ENCODE data around the gene RXRB.
"Not testable (repeated sequence)": the region's sequence is repeated elsewhere in the genome, so short reads cannot be mapped to it uniquely, and the experiment has no call there.

The RXRB gene

DNA sequence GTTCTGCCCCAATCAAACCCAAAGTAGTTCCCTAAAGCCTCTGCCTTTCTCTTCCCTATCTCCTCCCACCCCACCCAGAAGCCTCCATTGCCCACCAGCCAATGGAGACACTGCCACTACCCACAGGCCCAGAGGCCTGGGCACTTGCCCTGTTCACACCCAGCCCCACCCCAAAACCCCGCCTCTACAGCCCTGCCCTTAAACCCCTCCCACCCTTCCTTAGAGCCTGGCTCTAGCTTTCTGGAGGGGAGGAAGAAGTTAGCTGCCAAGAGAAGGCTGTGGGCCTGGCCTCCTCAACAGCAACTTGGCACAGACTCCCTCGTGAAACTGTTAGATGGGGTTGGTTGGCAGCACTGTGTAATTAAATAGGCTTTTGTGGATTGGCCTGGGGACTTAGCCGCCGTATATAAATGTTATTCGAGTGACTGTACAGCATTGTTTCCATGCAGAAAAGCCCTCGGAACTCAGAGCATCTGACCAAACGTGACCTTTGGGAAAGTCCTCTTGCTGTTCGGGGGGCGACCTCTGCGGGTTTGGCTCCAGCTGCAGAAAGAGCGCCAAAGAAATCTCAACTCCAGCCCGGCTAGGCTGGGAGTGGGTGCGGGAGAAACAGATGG is 39.6 kb downstream of the RXRB start:
- peak in 1 of 2 experiments; percentile 51 for DNase-seq

DNA sequence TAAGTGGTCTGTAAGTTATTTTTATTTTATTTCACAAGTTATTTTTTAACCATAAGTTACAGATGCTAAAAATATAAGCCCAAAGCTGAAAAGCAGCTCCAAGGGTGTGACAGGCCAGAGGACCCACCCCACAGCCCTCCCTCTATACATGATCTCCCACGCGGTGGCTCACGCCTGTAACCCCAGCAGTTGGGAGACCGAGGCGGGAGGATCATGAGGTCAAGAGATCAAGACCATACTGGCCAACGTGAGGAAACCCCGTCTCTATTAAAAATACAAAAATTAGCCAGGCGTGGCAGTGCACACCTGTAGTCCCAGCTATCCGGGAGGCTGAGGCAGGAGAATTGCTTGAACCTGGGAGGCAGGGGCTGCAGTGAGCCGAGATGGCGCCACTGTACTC is 40.4 kb downstream of the RXRB start:
- no peak for DNase-seq

DNA sequence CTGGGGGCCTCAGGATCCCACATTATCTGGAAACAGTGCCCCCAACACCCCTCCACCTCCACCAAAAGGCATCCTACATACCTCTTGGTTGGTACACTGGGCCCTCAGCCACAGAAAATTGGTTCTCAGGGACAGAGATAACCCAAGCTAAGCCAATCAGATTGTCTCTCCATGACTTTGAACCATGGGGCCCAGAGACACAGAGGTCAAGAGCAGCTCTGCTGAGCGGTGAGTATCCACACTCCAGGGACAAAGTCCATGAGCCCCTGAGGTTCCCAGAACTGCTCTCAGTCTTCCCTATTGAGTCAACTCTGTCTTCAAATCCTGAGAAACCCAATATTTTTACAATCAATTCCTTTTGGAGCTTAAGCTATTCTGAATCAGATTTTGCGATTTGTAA is 43.5 kb downstream of the RXRB start:
- no peak for DNase-seq

DNA sequence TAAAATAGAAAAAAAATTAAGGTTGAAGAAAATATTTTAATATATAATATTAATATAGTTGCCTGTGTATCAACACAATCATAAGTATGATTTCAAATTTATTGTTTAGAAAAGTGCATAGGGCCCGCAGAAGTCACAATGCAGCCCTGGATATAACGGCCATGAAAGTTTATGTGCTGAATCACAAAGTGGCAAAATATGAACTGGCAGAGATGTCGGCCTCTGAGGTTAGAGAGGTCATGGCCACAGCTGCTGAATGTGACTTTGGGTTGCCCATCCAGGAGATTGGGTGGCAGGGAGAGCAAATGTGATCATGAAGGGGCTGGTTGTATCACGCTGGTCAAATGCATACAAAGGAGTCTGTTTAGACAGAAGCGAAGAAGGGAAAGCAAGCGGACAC is 43.9 kb downstream of the RXRB start:
- DNase-seq, result no peak

DNA sequence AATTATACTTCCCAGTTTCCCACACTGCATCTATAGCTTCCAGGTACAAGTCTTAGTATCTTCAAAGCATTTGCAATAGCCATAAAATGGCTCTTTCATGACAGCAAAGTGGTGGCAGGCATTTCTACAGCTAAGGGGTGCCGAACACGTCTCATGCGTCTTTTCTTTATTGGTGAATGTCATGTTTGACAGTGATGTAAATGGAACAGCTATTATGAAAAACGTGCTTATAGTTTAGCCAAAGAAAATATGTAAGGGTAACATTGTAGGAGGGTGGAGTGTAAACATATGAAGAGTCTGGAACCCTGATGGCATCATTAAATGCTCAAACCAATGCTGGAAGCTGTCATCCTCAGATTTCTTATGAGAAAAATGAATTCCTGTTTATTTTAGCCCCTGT is 46.1 kb downstream of the RXRB start:
- DNase-seq, result no peak

DNA sequence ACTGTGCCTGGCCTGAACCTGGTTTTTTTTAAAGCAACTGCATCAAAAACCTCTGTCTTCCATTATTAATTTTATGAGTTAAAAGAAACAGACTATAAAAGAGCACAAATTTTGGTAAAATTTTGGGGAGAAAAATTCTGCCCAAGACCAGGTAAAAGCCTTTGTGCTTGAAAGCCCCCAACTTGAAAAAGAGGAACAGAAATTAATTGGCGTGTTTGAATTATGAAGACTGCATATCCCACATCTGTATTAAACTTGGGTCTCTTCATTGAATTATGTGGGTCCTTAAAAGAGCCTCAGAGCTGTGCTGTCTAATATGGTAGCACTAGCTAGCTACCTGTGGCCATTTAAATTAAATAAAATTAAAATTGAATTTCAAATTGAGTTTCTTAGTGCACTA is 49.4 kb downstream of the RXRB start:
- no peak for DNase-seq

DNA sequence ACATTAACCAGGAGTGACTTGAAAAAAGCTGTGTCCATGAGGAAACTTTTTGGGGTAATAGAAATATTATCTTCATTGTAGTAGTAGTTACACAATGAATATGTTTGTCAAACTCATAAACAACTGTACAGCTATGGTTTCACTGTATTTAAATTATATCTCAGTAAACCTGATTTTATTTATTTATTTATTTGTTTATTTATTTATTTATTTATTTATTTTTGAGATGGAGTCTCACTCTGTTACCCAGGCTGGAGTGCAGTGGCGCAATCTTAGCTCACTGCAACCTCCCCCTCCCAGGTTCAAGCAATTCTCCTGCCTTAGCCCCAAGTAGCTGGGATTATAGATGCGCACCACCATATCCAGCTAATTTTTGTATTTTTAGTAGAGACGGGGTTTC is 49.9 kb downstream of the RXRB start:
- not testable (repeated sequence) for DNase-seq

DNA sequence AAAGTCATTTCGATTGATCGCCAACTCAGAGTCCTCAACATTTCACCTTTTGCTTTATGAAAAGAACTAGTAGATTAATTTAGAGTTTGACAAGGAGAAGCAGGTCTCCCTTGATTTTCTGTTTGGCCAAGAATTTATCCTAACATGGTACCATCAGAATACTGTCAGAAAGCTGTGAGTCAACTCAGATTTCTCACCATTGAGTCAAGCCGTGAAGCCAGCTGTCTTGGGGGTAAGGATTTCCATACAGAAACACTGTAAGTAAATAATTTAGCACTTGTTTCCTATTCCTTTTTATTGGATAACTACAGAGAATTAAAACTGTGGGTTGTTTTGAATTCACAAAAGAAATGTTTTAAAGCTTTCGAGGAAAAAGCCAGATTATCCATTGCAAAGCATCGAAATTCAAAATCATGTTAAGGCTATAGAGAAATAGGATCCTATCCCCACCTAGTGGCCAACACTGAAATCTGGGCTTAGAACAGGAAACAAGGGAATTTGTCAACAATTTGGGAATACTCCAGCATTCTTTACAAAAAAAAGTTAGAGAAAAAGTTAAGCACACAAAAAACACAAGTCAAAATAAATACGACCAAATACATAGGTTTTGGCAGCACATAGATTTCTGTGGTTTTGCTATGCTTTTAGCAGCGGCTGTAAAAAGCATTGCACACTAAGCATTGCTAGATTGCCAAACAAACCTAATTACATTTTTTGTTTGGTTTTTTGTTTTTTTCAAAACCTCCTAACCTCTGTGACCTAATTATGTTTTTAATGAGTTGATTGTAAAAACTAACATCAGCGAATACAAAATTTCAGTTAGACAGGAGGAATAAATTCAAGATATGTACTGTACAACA is 52.4 kb downstream of the RXRB start:
- peak in 1 of 2 experiments; percentile 64 for DNase-seq

DNA sequence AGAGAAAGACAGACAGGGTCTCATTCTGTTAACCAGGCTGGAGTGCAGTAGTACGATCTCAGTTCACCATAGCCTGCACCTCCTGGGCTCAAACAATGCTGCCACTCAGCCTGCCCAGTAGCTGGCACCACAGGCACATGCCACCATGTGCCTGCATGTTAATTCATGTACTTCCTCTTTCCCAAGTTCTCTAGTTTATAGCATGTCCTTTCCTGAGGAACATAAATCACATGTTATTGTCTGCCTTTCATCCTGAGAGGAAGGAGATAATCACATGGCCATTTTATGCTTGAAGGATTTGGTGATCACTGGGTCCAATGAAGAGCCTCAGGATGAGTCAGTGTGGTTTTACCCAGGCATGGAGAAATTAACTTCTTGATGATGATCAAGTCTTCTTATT is 56.1 kb downstream of the RXRB start:
- no peak for DNase-seq
